GM18858 (cell line): ENCODE measurements around the gene MAP7D1.

ENCODE experiments used
- ATAC-seq: cut with Tn5 transposase; IDR thresholded peaks from one replicate; pipeline ENCODE4 v1.9.1; 2021; ENCODE audit not compliant: unreplicated experiment

MAP7D1 gene

GRCh38 chr1:36126797-36127500, 29.0 kb upstream of the MAP7D1 start:
- no peak for ATAC-seq

GRCh38 chr1:36128126-36128904, 27.6 kb upstream of the MAP7D1 start:
- ATAC-seq = no peak

- no peak for ATAC-seq
These were observed 27.1 kb upstream of the MAP7D1 start for GRCh38 chr1:36128905-36129206.

- no peak for ATAC-seq
These were observed 23.9 kb upstream of the MAP7D1 start for GRCh38 chr1:36132029-36132428.

GRCh38 chr1:36133484-36133883, 22.5 kb upstream of the MAP7D1 start:
- no peak for ATAC-seq

GRCh38 chr1:36134031-36134430, 21.9 kb upstream of the MAP7D1 start:
- no peak for ATAC-seq

GRCh38 chr1:36134505-36135329, 21.2 kb upstream of the MAP7D1 start:
- no peak for ATAC-seq

GRCh38 chr1:36135330-36135667, 20.7 kb upstream of the MAP7D1 start:
- ATAC-seq = no peak

- no peak for ATAC-seq
These were observed 20.2 kb upstream of the MAP7D1 start for GRCh38 chr1:36135796-36136195.

- ATAC-seq = no peak
These were observed 19.4 kb upstream of the MAP7D1 start for GRCh38 chr1:36136535-36136934.

- no peak for ATAC-seq
These were observed 18.7 kb upstream of the MAP7D1 start for GRCh38 chr1:36137226-36137625.

- ATAC-seq = no peak
These were observed 18.2 kb upstream of the MAP7D1 start for GRCh38 chr1:36137776-36138175.

- ATAC-seq = no peak
These were observed 16.4 kb upstream of the MAP7D1 start for GRCh38 chr1:36139521-36139920.

GRCh38 chr1:36142121-36142520, 13.8 kb upstream of the MAP7D1 start:
- no peak for ATAC-seq

GRCh38 chr1:36143424-36143823, 12.5 kb upstream of the MAP7D1 start:
- ATAC-seq = no peak

GRCh38 chr1:36144413-36144812, 11.5 kb upstream of the MAP7D1 start:
- ATAC-seq = no peak

GRCh38 chr1:36148821-36149236, 7.1 kb upstream of the MAP7D1 start:
- no peak for ATAC-seq

GRCh38 chr1:36149237-36149972, 6.6 kb upstream of the MAP7D1 start, which contains the start of gene TRAPPC3:
TRAPPC3 (minus strand) TSS chr1:36149486; CDS start chr1:36149378, 108 bp downstream.
- peak; percentile 83 for ATAC-seq

GRCh38 chr1:36149973-36150295, 6.0 kb upstream of the MAP7D1 start:
- ATAC-seq = no peak

GRCh38 chr1:36150296-36151133, 5.4 kb upstream of the MAP7D1 start:
- ATAC-seq = peak; percentile 39
